GM19455 (cell line): ENCODE data around the gene USF2.

Experiments used
- ATAC-seq: cut with Tn5 transposase; IDR thresholded peaks from one replicate; pipeline ENCODE4 v1.9.1; 2021; ENCODE audit not compliant: unreplicated experiment

Gene USF2

DNA sequence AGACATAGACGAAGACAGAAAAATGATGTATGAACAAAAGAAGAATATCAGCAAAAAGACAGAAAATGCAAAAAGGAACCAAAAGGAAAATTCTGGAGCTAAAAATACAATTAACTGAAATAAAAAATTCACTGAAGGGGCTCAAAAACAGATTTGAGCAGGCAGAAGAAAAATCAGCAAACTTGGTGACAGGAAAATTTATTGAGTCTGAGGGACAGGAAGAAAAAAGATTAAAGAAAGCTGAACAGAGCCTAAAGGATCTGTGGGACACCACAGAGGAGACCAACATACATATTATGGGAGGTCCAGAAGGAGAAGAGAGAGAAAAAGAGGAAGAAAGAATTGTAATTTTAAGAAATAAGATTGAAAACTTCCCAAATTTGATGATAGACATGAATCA is 27.3 kb upstream of the USF2 start:
- no peak for ATAC-seq

GRCh38 chr19:35246466-35247092 is 22.2 kb upstream of the USF2 start:
- ATAC-seq: no peak

DNA sequence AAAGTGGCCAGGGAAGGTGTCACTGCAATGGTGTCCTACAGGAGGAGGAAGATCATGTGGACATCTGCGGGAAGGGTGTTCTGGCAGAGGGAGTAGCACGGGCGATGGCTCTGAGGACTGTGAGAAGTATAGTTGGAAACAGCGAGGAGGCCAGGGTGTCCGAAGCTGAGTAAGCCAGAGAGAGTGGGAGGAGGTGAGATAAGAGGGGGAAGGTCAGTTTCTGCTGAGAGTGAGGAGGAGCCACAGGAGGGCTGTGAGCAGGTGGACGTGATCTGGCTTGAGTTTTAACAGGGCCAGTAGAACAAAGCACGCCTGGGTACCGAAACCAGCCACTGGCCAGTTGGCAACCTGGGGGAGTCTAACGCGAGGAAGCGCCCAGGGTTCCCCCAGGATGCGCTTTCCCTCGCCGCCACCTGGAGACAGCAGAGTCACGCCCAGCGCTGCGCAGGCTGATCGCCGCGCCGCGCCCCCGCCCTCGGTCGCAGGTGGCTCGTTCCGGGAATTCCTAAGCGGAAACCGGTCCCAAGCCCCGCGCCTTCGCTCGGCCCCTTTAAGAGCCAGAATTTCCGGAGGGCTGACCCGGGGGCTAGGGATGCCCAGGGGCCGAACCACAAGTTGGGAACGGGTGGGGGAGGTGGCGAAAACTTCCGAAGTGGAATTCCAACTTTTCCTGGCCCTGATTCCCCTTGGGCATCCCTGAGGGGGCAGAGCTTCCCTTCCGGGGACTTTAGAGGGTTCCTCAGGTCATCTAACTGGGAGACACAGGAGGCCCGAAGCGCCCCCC is 21.0 kb upstream of the USF2 start:
- no peak for ATAC-seq

DNA sequence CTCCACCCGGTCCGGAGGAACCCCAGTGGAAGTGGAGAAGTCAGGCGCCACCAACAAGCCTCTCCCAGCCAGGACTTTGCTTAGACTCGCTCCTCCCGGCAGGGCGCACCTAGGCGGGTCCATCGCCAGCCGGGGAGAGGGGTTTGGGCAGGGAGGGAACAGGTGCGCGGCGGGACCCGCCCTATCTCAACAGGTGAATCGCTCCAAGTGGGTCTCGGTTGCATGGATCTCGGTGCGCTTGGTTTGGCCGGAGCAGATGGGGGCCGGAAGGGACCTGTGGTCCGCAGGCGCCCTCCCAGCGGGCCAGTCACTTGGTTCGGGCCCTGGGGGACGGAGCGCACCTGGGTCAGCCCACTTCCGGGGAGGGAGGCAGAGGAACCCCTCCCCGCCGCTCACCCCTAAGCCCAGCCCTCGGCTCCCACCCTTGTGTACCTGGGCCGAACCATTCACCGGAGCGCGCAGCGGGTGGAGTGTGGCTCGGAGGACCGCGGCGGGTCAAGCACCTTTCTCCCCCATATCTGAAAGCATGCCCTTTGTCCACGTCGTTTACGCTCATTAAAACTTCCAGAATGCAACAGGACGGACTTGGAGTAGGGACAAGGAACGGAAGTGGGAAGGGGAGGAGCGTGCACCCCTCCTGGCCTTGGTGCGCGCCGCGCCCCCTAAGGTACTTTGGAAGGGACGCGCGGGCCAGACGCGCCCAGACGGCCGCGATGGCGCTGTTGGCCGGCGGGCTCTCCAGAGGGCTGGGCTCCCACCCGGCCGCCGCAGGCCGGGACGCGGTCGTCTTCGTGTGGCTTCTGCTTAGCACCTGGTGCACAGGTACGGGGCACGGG is 20.2 kb upstream of the USF2 start, which contains the start of gene LSR:
TSS of gene LSR (plus strand) at position 693 of the 836 bp plus-strand sequence. CDS start at position 714, 21 bp downstream.
- ATAC-seq: peak; percentile 82

DNA sequence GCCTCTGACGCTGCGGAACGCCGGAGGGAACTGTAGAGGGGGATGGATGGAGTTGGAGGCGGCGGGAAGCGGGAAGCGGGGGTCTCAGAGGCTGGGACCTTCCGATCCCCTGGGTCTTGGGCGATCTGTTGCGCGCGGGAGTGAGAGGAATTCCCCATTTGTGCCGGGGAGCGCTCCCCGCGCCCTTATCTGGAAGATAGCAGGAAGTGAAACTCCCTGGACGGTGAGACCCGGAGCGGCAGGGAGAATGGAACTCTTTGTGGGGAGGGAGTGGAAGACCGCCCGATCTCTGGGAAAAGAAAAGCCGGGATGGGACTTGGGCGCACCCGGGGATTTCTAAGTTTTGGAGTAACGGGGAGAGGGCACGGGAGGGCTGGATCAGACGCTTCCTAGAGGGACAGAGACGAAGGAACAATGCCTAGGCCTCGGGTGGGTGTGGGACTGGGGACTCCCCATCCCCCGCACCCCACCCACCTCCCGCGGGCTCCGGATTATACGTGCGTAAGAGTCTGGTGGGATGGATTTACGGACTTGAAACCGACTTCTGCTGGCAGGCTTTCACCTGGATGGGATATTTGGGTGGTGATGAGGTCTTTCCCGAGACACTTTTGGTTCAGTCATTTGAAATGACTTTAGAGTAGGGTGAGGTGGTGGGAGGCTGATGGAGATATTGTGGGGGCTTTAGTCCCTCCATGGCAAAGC is 19.5 kb upstream of the USF2 start:
- ATAC-seq: no peak

DNA sequence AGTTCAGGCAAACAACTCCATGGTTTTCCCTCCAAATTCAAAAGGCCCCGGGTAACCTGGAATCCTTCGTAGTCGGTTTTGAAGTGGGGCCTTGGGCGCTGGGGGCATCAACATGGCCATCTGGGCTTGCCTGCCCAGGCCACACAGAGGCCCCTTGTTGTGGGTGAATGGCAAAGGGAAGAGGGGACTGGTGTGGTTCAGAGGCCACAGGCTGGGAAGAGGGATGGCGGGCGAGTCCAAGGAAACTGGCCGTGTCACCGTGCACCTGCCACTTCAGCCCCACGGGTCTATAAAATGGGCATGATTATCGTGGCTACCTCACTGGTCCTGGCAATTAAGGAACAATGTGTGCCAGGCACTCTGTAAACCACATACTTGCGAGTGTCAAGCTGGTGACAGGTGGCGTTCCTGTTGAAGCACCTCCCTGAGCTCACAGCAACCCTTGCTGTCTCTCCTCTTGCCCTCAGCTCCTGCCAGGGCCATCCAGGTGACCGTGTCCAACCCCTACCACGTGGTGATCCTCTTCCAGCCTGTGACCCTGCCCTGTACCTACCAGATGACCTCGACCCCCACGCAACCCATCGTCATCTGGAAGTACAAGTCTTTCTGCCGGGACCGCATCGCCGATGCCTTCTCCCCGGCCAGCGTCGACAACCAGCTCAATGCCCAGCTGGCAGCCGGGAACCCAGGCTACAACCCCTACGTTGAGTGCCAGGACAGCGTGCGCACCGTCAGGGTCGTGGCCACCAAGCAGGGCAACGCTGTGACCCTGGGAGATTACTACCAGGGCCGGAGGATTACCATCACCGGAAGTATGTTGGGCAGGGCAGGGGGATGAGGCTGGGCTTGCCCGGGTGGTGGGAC is 18.7 kb upstream of the USF2 start:
- no peak for ATAC-seq

DNA sequence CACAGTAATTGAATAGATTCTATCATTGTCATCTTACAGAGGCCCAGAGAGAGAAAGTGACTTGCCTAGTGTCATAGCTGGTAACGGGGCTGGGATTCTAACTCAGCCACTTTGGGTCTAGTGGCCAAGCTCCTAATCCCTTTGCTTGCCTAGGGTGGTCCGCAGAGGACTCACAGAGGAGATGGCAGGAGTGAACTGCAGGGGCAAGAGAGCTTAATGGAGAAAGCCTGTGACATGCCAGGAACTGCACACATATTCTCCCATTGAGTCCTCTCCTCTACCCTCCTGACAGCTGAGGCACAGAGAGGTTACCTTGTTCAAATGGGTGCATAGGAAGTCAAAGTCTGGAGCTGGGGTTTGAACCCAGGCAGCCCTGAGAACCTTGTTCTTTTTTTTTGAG is 17.3 kb upstream of the USF2 start:
- no peak for ATAC-seq

DNA sequence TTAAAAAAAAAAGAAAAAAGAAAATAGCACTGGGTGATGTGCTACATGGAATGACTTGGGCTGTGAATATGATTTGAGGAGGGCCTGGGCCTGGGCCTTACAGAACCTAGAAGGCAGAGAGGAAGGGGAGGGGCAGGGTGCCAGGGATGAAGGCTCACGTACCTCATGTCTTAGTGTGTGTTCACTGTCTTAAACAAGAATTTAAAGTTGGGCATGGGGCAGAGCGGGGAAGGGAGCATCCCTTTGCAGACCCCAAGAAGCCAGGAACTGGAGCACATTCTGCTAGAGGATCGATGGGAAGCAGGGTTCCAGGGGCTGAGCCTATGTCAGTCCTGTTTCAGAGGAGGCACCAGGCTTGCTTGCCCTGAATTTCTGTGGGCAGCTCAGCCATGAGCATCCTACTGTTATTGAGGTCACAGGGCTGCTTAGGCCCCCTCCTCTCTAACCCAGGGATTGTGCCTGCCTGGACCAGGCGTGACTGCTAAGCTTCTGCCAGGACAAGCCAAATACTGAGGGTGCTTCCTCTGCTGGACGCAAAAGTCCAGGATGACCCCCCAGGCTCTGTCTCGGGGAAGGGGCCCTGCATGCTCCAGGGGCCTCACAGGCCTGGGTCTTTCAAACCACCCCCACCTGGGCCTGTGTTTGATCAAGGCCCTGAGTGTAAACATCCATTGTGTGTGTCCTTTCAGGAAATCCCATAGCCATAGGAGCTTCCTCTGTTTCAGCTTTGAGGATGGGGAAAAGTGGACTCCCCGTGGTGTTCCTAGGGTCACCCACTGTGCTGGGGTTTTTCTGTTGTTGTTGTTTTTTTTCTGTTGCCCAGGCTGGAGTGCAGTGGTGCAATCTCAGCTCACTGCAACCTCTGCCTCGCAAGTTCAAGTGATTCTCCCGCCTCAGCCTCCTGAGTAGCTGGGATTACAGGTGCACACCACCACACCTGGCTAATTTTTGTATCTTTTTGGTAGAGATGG is 15.2 kb upstream of the USF2 start:
- ATAC-seq: no peak

DNA sequence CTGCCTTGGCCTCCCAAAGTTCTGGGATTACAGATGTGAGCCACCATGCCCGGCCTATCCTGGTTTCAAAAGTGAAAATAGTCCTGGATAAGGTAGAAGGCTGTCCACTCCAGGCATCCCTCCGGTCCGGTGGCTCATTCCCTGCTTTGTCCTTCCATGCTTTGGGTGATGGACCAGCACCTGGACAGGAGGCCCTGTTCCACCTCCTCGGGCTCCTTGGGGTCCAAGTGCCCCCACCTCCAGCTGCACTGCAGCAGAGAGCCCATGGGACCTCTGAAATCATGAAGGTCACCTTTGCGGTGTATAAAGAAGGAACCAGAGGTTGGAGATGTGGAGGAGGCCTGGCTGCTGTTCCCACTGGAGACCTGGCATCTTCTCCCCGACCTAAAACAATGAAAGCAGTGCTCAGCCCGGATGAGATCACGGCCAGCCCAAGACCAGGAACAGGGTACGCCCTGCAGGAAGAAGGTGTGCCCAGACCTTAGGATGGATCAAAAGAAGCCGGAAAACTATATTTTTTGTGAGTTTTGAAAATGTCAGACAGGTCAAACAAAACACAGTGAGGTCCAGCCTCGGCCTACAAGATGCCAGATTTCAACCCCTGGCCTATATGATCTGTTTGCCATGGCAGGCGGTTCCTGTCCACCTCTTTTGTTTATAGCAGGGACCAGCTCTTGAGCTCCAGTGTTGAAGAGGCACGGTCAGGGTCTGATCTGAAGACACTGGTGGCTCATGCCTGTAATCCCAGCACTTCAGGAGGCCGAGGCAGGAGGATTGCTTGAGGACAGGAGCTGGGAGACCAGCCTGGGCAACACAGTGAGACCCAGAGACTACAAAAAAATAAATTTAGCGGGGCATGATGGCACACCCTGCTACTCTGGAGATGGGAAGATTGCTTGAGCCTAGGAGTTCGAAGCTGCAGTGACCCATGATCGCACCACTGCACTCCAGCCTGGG is 14.1 kb upstream of the USF2 start:
- ATAC-seq: no peak

DNA sequence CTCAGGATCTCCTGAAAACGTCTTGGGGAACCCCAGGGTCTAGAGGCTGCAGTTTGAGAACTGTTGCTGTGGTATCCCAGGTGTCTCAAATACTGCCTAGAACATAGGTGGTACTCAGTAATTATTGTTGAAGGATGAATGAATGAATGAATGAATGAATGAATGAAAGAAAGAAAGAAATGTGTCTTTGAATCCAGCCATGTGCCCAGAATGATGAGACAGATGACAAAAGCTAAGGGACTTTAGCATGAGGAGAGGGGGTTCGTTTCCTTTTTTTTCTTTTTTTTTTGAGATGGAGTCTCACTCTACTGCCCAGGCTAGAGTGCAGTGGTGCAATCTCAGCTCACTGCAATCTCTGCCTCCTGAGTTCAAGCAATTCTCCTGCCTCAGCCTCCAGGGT is 12.2 kb upstream of the USF2 start:
- no peak for ATAC-seq

DNA sequence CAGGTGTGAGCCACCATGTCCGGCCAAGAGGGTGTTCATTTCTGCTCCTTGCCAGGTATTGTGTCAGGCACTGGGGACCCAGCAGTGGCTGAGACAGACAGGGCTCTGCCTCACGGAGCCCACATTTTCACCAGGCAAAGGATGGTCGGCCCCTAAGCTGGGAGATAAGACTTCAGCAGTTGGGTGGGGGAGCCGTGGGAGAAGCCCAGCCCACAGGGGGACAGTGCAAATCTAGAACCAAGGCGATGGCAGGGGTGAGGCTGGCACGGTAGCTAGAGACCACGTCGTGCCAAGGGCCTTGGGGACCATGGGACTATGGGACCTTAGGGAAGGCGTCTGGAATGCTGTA is 11.7 kb upstream of the USF2 start:
- no peak for ATAC-seq

- ATAC-seq: no peak
These were observed 8.0 kb upstream of the USF2 start for GRCh38 chr19:35260694-35261304.

- ATAC-seq: no peak
These were observed 7.2 kb upstream of the USF2 start for GRCh38 chr19:35261356-35262100.

GRCh38 chr19:35262101-35262761 is 6.5 kb upstream of the USF2 start:
- ATAC-seq: no peak

- no peak for ATAC-seq
These were observed 4.3 kb upstream of the USF2 start for GRCh38 chr19:35264268-35265125.
